Raji (cell line): ENCODE data around the gene PTN.

Experiments used
- POLR2A ChIP-seq: IDR thresholded peaks from 2 replicates; pipeline ENCODE4 v1.6.1; 2011; ENCODE audit warnings: low read depth, low read length, control low read depth; ENCODE audit not compliant: insufficient read depth

The PTN gene

GRCh38 chr7:137337902-137338301 is 5.6 kb downstream of the PTN start:
- no peak for TF ChIP-seq POLR2A

DNA sequence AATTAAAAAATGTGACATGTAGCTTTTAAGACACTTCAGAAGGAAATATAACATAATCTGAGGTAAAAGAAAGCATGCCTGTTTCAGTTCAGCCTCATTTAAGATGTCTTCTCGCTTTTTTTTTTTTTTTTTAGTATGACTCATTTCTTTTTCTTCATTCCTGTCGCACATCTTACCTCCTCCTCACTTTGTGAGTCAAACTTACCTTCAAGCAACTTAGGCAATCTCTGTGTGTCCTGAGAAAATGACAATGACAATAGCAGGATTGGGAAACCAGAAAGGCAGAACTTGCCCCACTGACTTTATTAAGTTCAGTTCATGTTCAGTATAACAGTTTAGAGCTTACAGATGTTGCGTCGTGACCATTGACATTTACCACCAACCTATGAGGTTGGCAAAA is 7.7 kb downstream of the PTN start:
- no peak for TF ChIP-seq POLR2A

GRCh38 chr7:137331378-137331777 is 12.2 kb downstream of the PTN start:
- TF ChIP-seq POLR2A: no peak

GRCh38 chr7:137329411-137329810 is 14.1 kb downstream of the PTN start:
- TF ChIP-seq POLR2A: no peak

- no peak for TF ChIP-seq POLR2A
Observed at GRCh38 chr7:137328373-137329120, 15.0 kb downstream of the PTN start.

DNA sequence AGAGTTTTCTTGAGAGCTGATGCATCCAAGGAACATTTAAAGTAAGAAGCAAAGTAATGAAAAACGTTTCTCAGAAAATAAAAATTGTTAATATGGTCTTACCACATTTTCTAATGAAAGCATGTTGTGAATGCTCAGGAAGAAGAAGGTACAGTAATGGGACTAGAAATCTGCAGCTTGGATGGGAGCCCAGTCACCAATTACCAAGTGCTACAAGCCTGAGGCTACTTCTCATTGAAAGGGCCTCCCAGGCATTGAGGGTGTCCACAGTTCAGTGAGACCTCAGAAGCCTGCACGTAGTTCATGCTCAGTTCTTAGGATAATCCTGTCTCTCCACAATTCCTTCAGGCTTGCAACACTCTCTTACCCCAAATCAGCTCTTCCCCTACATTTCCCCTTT is 17.6 kb downstream of the PTN start:
- no peak for TF ChIP-seq POLR2A

GRCh38 chr7:137324796-137325696 is 18.5 kb downstream of the PTN start:
- no peak for TF ChIP-seq POLR2A

- TF ChIP-seq POLR2A: no peak
Observed at GRCh38 chr7:137316648-137317353, 26.7 kb downstream of the PTN start.

GRCh38 chr7:137313201-137313600 is 30.3 kb downstream of the PTN start:
- no peak for TF ChIP-seq POLR2A

- TF ChIP-seq POLR2A: no peak
Observed at GRCh38 chr7:137306748-137307147, 36.8 kb downstream of the PTN start.

GRCh38 chr7:137305901-137306621 is 37.5 kb downstream of the PTN start:
- TF ChIP-seq POLR2A: no peak

GRCh38 chr7:137304624-137305235 is 38.8 kb downstream of the PTN start:
- no peak for TF ChIP-seq POLR2A

DNA sequence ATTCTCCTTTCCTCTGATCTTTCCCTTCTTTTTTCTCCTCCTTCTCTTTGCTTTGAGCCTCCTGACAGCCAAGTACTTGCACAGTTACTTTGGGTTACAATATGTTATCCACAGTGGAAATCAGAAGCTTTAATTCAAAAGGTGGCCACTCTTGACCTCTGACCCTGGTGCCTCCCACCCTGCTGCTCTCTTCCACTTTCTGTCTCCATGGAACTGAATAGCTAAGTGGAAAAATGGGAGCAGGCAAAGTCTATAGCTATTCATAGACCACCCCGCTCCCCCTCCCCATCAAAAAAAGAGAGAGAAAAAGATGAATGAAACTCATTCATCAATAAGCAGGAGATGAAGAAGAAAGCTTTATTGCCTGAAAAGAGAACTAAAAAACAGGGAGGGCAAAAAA is 39.4 kb downstream of the PTN start:
- no peak for TF ChIP-seq POLR2A

GRCh38 chr7:137302081-137302480 is 41.5 kb downstream of the PTN start:
- TF ChIP-seq POLR2A: no peak

DNA sequence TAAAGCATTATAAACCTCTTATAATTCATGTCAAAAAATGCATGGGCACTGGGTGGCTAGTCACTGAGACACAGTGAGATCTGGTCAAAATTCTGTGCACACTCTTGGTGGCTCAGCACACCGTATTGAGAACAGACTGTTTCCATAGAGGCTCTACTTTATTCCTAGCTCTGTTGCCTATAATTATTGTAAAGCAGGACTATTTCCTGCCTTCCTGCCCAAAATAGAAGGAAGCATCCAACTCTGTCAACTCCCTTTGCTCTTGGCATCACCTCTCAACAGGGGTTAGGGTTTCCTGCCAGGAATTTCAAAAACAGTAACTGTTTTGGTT is 45.1 kb downstream of the PTN start:
- no peak for TF ChIP-seq POLR2A
